NCI-H510A treated with DMSO at 0.1 percent for 48 hours (cell line): ENCODE measurements around the gene GPR42.

ENCODE experiments used
- DNase-seq: peaks from one replicate; lab custom pipeline; 2025; lab: John Stamatoyannopoulos, UW

Gene GPR42, protein sequence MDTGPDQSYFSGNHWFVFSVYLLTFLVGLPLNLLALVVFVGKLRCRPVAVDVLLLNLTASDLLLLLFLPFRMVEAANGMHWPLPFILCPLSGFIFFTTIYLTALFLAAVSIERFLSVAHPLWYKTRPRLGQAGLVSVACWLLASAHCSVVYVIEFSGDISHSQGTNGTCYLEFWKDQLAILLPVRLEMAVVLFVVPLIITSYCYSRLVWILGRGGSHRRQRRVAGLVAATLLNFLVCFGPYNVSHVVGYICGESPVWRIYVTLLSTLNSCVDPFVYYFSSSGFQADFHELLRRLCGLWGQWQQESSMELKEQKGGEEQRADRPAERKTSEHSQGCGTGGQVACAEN

DNA sequence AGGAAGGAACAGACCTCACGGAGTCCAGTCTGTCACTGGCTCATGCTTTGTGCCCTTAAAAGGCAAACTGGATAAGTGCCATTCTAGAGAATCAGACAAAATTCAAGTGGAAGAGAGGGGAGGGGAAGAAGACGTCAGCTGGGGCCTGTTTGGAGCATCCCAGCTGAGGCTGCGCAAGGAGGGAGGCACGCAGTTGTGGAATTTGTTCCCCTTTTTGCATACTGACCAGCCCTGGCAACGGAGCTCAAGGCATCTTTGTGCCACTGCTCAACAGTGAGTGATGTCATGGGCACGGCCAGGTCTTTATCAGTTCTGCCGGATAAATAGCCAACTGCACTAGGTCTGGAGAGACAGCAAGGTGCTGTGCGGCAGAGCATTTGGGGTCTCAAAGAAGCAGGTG is at the start of gene GPR42:
Gene GPR42, plus strand, starts transcription at position 347 of the 400 bp plus-strand sequence. CDS start 292 bp downstream, outside the sequence.
- no peak for DNase-seq

DNA sequence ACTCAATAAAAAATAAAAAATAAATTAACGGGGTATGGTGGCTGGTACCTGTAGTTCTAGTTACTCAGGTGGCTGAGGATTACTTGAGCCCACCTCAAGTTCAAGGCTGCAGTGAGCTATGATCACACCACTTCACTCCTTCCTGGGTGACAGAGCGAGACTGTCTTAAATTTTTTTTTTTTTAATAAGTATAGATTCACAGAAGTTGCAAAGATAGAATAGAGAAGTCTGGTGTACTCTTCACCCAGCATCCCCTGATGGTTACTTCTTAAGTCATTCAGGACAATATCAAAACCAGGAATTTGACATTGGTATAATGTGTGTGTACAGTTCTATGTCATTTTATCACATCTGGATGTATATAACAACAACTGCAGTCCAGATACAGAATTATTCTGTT is 49.6 kb upstream of the GPR42 start:
- no peak for DNase-seq

DNA sequence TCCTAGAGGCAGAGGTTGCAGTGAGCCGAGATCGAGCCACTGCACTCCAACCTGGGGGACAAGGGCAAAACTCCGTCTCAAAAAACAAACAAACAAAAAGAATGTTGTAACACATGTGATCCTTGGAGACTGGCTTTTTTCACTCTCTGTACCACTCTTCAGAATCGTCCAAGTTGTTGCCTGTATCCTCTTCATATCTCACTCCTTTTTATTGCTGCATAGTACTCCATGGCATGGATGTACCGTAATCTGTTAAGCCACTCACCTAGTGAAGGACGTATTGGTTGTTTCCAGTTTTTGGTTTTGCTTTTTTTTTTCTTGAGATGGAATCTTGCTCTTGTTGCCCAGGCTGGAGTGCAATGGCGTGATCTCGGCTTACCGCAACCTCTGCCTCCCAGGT is 48.9 kb upstream of the GPR42 start:
- no peak for DNase-seq

DNA sequence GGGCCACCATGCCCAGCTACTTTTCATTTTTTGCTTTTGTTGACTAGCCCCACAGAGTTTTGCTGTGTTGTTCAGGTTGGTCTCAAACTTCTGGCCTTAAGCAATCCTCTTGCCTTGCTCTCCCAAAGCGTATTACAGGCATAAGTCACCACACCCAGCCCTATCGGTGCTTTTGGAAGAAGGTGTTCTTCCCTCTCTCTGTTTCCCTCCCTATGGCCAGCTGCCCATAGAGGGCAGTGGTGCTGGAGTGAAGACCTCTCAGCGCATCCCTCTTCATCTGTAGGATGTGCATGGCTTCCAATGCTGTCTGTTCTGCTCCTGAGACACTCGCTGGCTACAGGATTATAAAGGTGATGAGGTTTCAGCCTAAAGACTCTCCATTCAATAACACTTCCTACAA is 43.2 kb upstream of the GPR42 start:
- DNase-seq = no peak

DNA sequence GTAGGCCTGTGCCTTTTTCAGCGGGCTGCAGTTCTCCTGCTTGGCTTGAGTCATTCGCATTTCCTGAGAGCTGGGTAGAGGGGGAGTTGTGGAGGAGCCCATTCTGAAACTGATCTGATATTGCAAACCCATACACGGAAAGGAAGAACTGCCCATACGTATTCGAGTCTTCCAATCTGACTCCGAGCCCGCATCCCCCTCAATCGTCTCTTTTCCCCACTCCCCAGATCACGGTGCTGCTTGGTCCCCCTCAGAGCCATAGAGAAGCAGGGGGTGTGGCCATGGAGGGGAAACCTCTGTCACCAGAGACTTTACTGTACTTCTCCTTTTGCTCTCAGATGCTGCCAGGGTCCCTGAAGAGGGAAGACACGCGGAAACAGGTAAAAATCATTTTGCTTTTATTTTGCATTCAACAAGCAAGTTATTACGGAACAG is 42.0 kb upstream of the GPR42 start, which contains the start of gene CD22:
Gene CD22, plus strand, starts transcription at position 337 of the 435 bp plus-strand sequence. CDS start 2,854 bp downstream, outside the sequence.
- DNase-seq = no peak

DNA sequence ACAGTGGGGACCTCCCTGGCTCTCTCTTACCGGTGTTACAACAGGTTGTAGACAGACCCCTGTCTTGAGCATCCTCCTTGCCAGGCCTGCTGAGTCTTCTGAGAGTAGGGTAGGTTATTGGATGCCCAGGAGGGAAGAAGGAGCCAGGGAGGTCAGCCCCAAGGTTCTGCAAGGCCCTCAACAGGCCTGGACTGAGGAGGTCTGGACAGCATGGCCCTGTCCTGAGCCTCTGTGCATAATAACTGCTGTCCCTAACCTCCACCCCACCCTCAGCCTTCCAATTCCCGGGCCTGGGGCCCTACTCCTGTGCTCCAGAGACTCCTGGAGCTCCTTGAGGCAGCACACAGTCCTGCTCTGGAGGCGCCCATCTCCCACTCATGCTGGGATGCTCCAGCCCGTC is 41.5 kb upstream of the GPR42 start:
- no peak for DNase-seq

DNA sequence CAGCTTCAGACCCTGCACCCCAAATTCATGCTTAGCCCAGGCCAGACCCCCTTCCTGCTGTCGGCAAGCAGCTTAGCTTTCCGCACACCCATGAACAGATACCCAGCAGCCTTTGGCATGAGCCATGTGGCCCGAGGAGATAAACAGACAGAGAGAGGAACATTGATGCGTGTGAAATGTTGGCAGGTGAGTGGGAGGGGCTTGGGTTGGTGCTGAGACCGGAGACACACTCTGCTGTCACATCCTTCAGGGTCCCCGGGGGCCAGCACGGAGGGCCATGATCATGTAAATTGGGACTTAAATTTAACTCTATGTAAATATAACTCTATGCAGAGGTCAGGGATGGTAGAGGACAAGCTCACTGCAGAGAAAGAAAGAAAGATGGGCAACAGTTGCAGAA is 40.4 kb upstream of the GPR42 start:
- no peak for DNase-seq

DNA sequence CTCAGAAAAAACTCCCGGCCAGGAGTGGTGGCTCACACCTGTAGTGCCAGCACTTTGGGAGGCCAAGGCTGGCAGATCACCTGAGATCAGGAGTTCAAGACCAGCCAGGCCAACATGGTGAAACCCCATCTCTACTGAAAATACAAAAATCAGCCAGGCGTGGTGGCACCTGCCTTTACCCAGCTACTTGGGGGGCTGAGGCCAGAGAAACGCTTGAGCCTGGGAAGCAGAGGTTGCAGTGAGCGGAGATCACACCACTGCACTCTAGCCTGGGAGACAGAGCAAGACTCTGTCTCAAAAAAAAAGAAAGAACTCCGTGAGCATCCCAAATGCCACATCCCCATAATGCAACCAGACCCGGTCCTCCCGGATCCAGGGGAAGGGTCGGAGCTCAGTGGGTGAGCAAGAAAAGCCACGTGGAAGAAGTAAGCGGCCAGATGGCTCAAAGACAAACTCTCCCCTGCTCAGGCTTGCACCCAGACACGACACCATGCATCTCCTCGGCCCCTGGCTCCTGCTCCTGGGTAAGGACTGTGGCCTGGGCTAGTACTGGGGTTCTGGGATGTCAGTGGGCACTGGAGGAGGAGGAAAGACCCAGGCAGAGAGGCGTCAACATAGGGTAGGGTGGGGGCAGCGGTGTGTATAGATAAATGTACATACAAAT is 39.2 kb upstream of the GPR42 start:
- DNase-seq = no peak

DNA sequence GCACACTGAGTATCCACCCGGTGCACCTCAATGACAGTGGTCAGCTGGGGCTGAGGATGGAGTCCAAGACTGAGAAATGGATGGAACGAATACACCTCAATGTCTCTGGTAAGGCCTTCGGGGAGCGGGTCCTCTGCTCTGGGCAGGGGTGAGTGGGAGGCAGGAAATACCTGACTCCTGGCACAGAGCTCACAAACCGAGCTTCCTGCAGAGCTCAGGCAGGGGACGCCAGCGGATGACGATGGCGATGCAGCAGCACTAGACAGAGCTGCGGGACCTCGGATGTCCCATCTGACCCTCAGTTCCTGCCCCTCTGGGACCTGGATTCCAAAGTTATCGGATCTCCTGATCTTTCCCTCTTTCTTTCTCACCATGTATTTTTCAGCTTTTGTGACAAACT is 38.1 kb upstream of the GPR42 start:
- DNase-seq = no peak

DNA sequence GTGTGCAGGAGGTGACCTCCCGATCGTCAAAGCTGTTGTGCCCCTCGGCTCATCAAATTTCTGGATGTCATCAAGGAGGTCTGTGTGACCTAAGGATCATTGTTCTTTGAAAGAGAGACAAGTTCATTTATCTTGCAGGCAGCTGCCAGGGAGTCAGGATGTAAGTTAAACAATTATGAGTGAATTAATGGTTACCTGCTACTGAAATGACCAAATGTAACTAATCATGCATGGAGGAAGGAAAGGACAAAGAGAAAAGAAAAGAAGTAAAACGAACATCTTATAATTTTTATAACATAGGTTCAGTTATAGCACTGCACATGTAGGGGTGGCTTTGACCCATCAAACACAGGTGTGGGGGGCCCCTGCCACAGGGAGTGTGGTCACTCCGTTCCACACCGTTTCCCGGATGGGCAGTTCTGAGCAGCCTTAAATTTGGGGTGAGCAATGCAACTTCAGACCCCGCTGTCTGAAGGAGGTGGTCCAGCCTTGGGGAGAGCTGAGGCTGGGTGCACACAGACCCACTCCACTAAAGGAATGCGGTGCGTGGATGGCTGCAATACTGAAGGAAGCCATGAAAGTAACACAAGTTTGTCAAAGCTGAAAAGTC is 36.6 kb upstream of the GPR42 start:
- DNase-seq = no peak

DNA sequence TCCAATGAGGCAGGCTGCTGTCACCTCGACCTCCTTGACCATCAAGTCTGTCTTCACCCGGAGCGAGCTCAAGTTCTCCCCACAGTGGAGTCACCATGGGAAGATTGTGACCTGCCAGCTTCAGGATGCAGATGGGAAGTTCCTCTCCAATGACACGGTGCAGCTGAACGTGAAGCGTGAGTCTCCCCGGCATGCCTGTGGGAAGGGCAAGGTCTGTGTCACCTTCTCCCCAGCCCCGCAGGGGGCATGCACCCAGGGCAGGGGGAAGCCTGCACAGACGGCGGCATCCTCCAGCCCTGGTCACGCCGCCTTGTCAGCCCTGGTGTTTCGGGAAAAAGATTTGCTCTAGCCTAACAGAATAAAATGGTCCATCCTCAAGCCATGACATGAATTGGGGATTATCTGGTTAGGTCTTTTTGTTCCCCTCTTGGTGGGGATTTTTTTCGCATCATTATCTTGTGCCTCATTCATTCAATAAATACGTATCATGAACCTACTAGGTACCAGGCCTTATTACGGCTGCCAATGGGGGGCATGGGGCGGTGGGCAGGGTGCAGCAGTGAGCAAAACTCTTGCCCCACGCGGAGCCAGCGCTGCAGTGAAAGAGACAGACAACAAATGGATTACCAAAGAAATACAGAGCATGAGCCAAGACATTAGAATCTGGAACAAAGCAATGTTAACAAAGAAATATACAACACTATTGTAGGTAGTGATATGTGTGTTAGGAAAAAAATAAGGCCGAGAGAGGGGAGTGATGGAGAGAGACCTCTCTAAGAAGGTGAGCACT is 34.5 kb upstream of the GPR42 start:
- DNase-seq = no peak

DNA sequence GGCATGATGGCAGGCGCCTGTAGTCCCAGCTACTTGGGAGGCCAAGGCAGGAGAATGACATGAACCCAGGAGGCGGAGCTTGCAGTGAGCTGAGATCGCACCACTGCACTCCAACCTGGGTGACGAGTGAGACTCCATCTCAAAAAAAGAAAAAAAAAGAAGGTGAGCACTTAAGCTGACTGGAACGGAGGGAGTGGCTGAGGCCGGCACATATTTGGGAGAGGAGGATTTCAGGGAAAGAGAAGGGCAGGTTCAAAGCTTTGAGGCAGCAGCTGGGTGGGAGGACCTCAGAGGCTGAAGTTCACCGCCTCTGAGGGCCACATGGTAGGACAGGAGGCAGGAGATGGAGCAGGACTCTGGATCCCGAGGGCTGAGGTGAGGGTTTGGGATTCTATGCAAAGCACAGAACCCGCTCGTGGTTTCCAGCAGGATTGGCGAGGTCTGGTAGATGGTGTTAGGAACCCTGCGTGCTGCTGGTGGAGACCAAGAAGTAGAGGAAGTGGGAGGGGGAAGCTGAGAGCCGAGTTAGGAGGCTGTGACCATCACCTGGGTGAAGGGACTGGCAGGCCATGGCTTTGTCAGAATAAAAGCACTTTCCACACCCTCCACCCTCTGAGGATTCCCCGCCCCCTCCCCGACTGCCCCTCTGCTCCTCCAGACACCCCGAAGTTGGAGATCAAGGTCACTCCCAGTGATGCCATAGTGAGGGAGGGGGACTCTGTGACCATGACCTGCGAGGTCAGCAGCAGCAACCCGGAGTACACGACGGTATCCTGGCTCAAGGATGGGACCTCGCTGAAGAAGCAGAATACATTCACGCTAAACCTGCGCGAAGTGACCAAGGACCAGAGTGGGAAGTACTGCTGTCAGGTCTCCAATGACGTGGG is 33.5 kb upstream of the GPR42 start:
- DNase-seq = no peak

DNA sequence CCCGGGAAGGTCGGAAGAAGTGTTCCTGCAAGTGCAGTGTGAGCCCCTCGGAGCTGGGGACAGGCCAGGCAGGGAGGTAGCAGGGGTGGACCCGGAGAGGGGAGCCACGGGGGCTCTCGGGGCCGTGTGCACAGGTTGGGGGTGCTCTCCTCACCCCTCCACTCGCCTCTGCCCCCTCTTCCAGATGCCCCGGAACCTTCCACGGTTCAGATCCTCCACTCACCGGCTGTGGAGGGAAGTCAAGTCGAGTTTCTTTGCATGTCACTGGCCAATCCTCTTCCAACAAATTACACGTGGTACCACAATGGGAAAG is 32.9 kb upstream of the GPR42 start:
- DNase-seq = no peak

DNA sequence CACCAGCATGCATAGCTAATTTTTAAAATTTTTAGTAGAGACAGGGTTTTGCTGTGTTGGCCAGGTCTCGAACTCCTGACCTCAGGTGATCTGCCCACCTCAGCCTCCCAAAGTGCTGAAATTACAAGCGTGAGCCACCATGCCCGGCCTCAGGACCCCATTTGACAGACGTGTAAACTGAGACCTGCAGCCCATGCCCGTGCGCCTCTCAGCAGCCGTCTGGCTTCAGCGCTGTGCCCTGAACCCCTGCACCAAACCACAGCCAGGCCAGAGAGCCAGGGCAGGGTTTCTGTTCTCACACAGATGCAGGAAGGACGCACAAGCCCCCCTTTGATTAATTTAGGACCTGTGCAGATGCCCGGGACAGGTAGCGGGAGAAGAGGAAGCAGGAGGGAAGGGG is 30.4 kb upstream of the GPR42 start:
- no peak for DNase-seq

DNA sequence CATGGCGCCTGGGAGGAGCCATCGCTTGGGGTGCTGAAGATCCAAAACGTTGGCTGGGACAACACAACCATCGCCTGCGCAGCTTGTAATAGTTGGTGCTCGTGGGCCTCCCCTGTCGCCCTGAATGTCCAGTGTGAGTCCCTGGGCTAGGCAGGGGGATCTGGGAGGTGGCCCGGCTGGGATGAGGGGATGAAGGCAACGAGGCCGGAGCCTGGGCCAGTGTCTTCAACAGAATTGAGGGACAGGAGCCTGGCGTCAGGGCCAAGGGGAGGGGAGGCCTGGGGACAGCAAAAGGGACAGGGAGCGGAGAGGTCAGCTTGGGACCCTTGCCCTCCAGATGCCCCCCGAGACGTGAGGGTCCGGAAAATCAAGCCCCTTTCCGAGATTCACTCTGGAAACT is 29.9 kb upstream of the GPR42 start:
- DNase-seq = no peak

DNA sequence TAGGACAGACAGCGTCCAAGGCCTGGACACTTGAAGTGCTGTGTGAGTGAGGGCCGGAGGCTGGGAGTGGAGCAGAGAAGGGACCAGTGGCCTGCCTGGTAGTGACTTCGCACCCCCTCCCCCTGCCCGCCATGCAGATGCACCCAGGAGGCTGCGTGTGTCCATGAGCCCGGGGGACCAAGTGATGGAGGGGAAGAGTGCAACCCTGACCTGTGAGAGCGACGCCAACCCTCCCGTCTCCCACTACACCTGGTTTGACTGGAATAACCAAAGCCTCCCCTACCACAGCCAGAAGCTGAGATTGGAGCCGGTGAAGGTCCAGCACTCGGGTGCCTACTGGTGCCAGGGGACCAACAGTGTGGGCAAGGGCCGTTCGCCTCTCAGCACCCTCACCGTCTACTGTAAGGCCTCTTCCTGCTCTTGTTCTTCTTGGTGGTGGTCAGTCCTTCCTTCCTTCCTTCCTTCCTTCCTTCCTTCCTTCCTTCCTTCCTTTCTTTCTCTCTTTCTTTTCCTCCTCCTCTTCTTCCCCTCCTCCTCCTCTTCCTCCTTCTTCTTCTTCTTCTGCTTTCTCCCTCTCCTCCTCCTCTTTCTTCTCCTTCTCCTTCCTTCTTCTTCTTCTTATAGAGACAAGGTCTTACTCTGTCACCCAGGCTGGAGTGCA is 29.2 kb upstream of the GPR42 start:
- DNase-seq = no peak

DNA sequence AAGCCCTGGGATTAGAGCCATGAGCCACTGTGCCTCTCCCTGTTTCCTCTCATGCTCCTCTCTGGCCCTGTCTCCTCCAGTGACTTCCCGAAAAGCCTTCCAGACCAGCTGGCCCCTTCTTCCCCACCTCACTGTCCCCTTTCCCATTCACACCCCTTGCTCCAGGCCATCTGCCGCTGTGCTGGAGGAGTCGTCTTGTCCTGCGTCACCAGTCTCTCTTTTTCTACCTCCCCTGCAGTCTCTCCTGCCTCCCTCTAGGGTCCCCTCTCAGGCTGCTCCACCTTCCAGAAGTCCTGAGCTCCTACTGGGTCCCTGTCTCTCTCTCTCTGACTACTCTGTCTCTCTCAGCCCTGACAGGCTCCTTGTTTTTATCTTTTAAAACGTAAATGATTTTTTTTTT is 28.4 kb upstream of the GPR42 start:
- DNase-seq = no peak

DNA sequence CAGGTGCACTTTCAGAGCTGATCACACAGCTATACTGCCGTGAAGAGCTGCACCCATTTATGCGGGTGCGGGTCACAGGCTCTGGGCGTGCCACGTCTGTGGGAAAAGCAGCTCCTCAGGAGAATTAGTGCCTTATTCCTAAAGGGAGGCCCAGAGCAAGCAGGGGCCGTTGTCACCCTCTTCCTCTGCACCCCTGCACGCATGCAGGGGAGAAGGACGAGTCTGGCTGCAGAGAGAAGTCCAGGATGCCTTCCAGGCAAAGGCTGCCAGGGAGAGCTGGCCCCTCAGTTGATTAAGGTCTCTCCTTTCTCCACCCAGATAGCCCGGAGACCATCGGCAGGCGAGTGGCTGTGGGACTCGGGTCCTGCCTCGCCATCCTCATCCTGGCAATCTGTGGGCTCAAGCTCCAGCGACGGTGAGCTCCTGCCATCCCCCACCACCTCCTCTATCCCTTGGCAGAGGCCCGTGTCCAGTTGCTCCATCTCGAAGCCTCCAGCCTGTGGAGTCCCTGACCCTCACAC is 26.3 kb upstream of the GPR42 start:
- no peak for DNase-seq

DNA sequence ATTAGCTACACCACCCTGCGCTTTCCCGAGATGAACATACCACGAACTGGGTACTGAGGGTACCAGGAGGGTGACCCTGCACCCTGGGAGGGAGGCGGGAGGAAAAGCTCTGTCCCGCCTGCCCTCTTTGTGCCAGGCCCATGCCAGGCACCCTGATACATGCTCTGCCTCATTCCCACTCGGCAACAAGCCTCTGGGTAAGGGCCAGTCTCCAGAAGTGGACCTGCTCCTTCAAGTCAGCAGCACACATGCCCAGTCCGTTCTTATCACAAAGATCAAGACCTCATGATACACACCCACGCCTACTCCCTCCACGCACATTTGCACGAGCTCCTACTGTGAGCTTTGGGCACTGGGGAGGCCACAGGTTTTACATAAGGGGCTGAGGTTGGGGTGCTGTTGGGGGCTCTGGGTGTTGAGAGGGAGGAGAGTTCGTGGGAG is 25.2 kb upstream of the GPR42 start:
- DNase-seq = no peak

DNA sequence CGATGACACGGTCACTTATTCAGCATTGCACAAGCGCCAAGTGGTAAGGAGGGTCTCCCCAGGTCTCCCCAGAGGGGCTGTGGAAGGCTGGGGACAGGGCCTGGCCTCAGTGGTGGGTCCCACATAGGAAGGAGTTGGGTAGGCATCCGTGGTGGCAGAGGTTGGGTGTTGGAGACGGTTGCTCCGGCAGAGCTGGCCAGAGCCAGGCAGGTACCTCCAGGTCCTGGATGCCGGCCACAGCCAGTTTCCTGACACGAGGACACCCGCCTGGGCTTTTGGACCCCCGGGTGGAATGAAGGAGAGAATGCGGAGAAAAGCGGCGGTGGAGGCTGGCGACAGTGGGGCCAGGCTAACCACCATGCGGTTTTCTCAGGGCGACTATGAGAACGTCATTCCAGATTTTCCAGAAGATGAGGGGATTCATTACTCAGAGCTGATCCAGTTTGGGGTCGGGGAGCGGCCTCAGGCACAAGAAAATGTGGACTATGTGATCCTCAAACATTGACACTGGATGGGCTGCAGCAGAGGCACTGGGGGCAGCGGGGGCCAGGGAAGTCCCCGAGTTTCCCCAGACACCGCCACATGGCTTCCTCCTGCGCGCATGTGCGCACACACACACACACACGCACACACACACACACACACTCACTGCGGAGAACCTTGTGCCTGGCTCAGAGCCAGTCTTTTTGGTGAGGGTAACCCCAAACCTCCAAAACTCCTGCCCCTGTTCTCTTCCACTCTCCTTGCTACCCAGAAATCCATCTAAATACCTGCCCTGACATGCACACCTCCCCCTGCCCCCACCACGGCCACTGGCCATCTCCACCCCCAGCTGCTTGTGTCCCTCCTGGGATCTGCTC is 24.4 kb upstream of the GPR42 start:
- DNase-seq = no peak
